ENCODE measurements around the gene HIP1R. TPM values are rescaled to one million over a fixed set of nuclear protein-coding genes. Genes with fewer than 3 reads are reported as not detected.
"Not testable (repeated sequence)": the region's sequence is repeated elsewhere in the genome, so short reads cannot be mapped to it uniquely, and the experiment has no call there.

HIP1R gene
- total and polyA plus RNA-seq, 11 donors: 14.9 to 49.5 (median 19.6) TPM

DNA sequence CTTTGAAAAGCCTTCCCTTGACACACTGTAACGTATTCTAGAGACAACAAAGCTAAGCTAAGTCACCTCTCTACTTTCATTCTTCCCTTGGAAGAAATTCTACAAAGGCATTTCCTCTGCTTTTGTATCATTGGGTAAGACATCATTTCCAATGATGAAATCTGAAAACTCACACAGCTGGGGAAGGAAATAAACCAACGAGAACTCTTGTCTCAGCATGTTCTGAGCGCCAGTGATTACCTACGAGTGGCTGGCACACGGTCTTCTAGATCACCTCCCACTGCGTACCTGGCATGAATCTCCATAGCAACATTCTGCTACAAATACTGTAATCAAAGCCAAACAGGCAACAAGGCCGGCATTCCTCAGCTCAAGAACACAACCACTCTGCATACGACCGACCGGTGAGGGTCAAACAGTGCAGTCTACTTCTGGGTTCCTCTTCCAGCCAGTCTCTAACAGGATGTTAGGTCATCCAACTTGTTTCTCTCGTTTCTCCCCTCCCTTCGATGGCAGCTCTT lies 53.0 kb downstream of the HIP1R start:
- Histone ChIP-seq H3K27ac (peak overlapping the region; percentile 63 to 90 (median 79)), H3K4me1 (peaks cover 9 to 95% (median 82%) of the 10 kb centered on the region in 12 donors), H3K4me3 (peak overlapping the region in 9 of 12 donors; percentile 7 to 43 (median 24)), H3K9me3 (no peaks in the 10 kb centered on the region), H3K27me3 (no peaks in the 10 kb centered on the region), H3K36me3 (no peaks in the 10 kb centered on the region)
- ATAC-seq (peak; percentile 78 to 82 (median 80)), DNase-seq (peak in 3 of 5 donors; percentile 37 to 73 (median 54))
- 8 to 15% (median 12%) methylated on average over 12 of the region's 12 CpGs for WGBS, 4 donors
- intact Hi-C loops (cut with DNase I): loop anchor here in 1 of 10 donors (2.0 kb wide), 1 partner anchor 15 kb away; no protein-coding TSS in a partner anchor
- TF ChIP-seq, protein P1, sequence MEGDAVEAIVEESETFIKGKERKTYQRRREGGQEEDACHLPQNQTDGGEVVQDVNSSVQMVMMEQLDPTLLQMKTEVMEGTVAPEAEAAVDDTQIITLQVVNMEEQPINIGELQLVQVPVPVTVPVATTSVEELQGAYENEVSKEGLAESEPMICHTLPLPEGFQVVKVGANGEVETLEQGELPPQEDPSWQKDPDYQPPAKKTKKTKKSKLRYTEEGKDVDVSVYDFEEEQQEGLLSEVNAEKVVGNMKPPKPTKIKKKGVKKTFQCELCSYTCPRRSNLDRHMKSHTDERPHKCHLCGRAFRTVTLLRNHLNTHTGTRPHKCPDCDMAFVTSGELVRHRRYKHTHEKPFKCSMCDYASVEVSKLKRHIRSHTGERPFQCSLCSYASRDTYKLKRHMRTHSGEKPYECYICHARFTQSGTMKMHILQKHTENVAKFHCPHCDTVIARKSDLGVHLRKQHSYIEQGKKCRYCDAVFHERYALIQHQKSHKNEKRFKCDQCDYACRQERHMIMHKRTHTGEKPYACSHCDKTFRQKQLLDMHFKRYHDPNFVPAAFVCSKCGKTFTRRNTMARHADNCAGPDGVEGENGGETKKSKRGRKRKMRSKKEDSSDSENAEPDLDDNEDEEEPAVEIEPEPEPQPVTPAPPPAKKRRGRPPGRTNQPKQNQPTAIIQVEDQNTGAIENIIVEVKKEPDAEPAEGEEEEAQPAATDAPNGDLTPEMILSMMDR (IDR thresholded peaks at IDR 0.05): no peak
- TF ChIP-seq POLR2A (IDR thresholded peaks at IDR 0.05): no peak

DNA sequence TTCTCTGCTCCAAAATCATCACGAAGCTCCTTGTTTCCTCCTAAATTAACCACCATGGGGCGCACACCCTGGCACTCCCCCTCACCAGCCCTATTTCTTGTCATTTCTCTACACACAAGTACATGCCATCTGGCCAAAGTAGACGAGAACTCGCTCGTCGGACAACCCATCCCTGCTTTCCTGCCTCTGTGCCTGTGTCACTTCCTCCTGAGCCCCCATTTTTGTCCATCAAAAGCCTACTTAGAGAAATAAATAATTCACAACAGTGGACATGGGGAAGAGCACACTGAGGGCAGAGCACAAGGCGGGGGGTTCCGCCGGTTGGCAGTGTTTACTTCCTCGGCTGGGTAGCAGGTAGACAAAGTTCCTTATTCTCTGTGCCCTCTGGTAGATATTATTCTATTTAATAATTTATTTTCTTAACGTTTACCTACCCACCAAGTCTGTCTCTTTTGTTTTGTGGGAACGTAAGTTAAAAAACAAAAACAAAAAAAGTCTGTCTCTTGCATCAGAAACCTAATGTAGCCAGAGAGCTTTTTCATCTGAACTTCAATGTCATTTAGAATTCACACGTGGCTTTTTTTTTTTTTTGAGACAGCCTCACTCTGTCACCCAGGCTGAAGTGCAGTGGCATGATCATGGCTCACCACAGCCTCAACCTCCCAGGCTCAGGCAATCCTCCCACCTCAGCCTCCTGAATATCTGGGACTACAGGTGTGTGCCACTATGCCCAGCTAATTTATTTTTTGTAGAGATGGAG lies 54.7 kb downstream of the HIP1R start:
- H3K36me3 ChIP-seq: no peaks in the 10 kb centered on the region
- H3K9me3 ChIP-seq: no peaks in the 10 kb centered on the region
- peaks cover 4 to 95% (median 83%) of the 10 kb centered on the region in 12 donors for H3K4me1 ChIP-seq
- ATAC-seq: no peak
- peak overlapping the region in 10 of 12 donors; percentile 45 to 90 (median 77) for H3K27ac ChIP-seq
- TF ChIP-seq, protein P1 (IDR thresholded peaks at IDR 0.05): no peak
- no peak for TF ChIP-seq POLR2A (IDR thresholded peaks at IDR 0.05)
- H3K4me3 ChIP-seq: no peak overlapping the region
- no peak for DNase-seq
- WGBS, 4 donors: 65 to 75% (median 69%) methylated on average over 13 of the region's 13 CpGs
- no peaks in the 10 kb centered on the region for H3K27me3 ChIP-seq
- intact Hi-C loops (cut with DNase I): loop anchor here in 2 of 10 donors (1.0 to 2.0 kb wide), 2 partner anchors 17 to 22 kb away; no protein-coding TSS in a partner anchor

DNA sequence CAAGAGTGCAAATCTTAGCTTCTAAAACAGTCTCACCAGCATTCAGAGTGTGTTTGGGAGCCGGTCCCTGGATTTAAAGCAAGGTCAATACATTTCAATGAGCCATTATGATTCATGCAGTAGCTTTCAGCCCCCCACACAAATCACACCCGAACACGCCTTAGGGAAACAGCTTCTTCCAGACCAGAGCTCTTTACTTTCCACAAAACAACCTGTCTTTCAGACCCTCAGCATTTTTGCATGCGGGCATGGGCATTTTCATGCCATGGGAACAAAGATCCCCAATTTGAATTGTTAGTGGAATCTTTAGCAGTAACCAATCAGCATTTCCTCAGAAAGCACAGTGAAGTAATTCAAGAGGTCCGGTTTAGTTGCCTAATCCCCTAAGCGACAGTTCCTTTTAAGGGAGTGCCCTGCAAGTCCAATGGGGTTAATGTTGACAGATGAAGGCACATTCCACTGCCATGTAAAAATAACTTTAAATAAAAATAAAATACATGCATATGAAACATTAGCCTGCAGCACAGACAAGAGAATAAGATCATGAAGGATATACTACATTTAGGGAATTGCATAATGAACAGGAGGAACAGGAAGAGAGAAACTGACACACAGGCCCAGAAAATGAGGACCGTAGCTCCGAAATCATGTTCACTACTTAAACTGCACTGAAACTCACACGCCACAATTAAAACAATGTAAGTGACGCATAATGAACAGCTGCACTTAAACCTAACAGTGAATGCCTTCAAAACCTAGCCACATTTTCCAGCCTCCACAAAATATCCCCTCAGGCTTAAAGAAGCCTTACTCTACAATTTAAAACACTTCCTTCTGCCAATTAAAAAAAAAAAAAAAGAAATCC lies 56.6 kb downstream of the HIP1R start:
- no peak for TF ChIP-seq POLR2A (IDR thresholded peaks at IDR 0.05)
- TF ChIP-seq, protein P1 (IDR thresholded peaks at IDR 0.05): no peak
- WGBS, 4 donors: 23 to 35% (median 29%) methylated on average over 10 of the region's 10 CpGs
- DNase-seq: no peak
- H3K27ac ChIP-seq: peak overlapping the region; percentile 41 to 93 (median 75)
- peaks cover 0 to 8% (median 0%) of the 10 kb centered on the region in 12 donors for H3K9me3 ChIP-seq
- intact Hi-C loops (cut with DNase I): no loop called here
- no peak for ATAC-seq
- peak overlapping the region in 7 of 12 donors; percentile 6 to 30 (median 19) for H3K4me3 ChIP-seq
- no peaks in the 10 kb centered on the region for H3K36me3 ChIP-seq
- H3K4me1 ChIP-seq: peaks cover 4 to 86% (median 81%) of the 10 kb centered on the region in 12 donors
- H3K27me3 ChIP-seq: no peaks in the 10 kb centered on the region

DNA sequence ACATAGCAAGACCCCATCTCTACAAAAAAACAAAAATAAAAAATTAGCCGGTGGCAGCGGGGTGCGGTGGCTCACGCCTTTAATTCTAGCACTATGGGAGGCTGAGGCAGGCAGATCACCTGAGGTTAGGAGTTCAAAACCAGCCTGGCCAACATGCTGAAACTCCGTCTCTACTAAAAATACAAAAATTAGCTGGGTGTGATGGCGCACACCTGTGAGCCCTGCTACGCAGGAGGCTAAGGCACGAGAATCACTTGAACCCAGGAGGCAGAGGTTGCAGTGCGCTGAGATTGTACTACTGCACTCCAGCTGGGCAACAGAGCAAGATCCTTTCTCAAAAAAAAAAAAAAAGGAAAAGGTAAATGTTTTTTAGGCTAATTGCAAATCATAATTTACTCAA lies 57.5 kb downstream of the HIP1R start:
- H3K36me3 ChIP-seq; intact Hi-C loops (cut with DNase I); DNase-seq; H3K27me3 ChIP-seq; H3K9me3 ChIP-seq; ATAC-seq: not testable (repeated sequence)
- peaks cover 4 to 78% (median 73%) of the 10 kb centered on the region in 12 donors for H3K4me1 ChIP-seq
- 95 to 96% (median 96%) methylated on average over 9 of the region's 9 CpGs for WGBS, 4 donors
- H3K4me3 ChIP-seq: peak overlapping the region in 2 of 12 donors; percentile 23 to 30
- peak overlapping the region in 10 of 12 donors; percentile 59 to 93 (median 85) for H3K27ac ChIP-seq

All from heart left ventricle (tissue), 16 donors.